Stomach (tissue), 9 donors: Measurements from ENCODE around the gene C3orf38. TPM values are rescaled to one million over a fixed set of nuclear protein-coding genes. Genes with fewer than 3 reads are reported as not detected.

Experiments used
- DNase-seq, 2 donors: peaks; one replicate each; pipeline versions ENCODE4 v3.0.0 to v3.0.0-alpha.2; 2013 to 2019
- H3K27ac ChIP-seq, 5 donors: fragments of 200-600 bp in 4 of 5; sonication (generic) in 4 of 5; one replicate each; pipeline ENCODE4 v1.5.1; 2013 to 2019; ENCODE audit warnings: mild to moderate bottlenecking in 1 of 5, moderate library complexity in 1 of 5
- H3K27me3 ChIP-seq, 3 donors: fragments of 200-600 bp; sonication (generic); one replicate each; pipeline ENCODE4 v1.5.1; 2017 to 2019; ENCODE audit warnings: mixed run types in 1 of 3
- H3K36me3 ChIP-seq, 4 donors: fragments of 200-600 bp; sonication (generic); 1 replicate in 3 of 4; 2 replicates in 1 of 4; pipeline ENCODE4 v1.5.1; 2016 to 2019
- H3K4me1 ChIP-seq, 4 donors: fragments of 200-600 bp; sonication (generic); one replicate each; pipeline ENCODE4 v1.5.1; 2016 to 2019
- H3K4me3 ChIP-seq, 4 donors: fragments of 200-600 bp; sonication (generic) in 3 of 4; one replicate each; pipeline ENCODE4 v1.5.1; 2016 to 2019; ENCODE audit warnings: mild to moderate bottlenecking in 1 of 4
- H3K9me3 ChIP-seq, 4 donors: fragments of 200-600 bp; sonication (generic); one replicate each; pipeline ENCODE4 v1.5.1; 2016 to 2019
- CTCF ChIP-seq, 7 experiments: fragments of 450-650 bp in 4 of 7; fragments of 200-600 bp in 3 of 7; sonication (generic) in 3 of 7; IDR thresholded peaks; one replicate each; pipeline ENCODE4 v1.5.1; 2016 to 2019; ENCODE audit warnings: antibody characterized with exemption in 7 of 7, control low read depth in 2 of 7, mild to moderate bottlenecking in 1 of 7
- EP300 ChIP-seq: sonication (generic); formaldehyde crosslinking; IDR thresholded peaks from one replicate; pipeline ENCODE4 v1.6.1; 2017; ENCODE audit warnings: antibody characterized with exemption
- POLR2A ChIP-seq, 4 donors: fragments of 450-650 bp; IDR thresholded peaks; one replicate each; pipeline ENCODE4 v1.6.1; 2016; ENCODE audit warnings: antibody characterized with exemption in 4 of 4, control low read depth in 2 of 4, mild to moderate bottlenecking in 1 of 4, moderate library complexity in 1 of 4
- POLR2AphosphoS5 ChIP-seq, 3 donors: sonication (generic); formaldehyde crosslinking; IDR thresholded peaks; one replicate each; pipeline ENCODE4 v1.6.1; 2016; ENCODE audit warnings: antibody characterized with exemption in 3 of 3
- WGBS, 5 donors: extraction: QIAGEN DNeasy Blood & Tissue Kit in 3 of 5; methylation state at CpG; one replicate each; pipeline versions ENCODE4 v1.1.5 to v1.1.7; 2013 to 2018; 5-methylcytosine and 5-hydroxymethylcytosine counted together
- intact Hi-C: fragments of 100-400 bp; cut with DNase I; formaldehyde crosslinking; loops from one replicate; pipeline ENCODE4 v1.15.1; 2023; ENCODE audit warnings: low total_unique reads
- polyA plus RNA-seq, 3 donors: library from polyadenylated mRNA; stranded (reverse); fragments of 200-250 nt; gene quantifications; one replicate each; pipeline ENCODE4 v1.2.3, GENCODE V29; 2013
- total RNA-seq, 5 donors: library from RNA; depleted of rRNA; stranded (reverse); fragments of >200 nt; gene quantifications; one replicate each; pipeline versions ENCODE4 v1.1.0 to v1.2.3, GENCODE V29; 2014 to 2016
- donor health status: healthy with polysubstance abuse.
- donor health status: Bipolar disorder and iron deficiency.
- donor health status: healthy.

C3orf38 gene
- total and polyA plus RNA-seq, 8 donors: 2.0 to 45.0 (median 13.1) TPM

GRCh38 chr3:88188436-88188835 lies 38.7 kb downstream of the C3orf38 start:
- no peak for DNase-seq
- intact Hi-C loops: no loop called here
- Histone ChIP-seq H3K4me3 (no peak overlapping the region), H3K36me3 (no peaks in the 10 kb centered on the region), H3K27me3 (no peaks in the 10 kb centered on the region), H3K4me1 (no peaks in the 10 kb centered on the region), H3K9me3 (peaks cover 0 to 15% (median 4%) of the 10 kb centered on the region in 4 donors), H3K27ac (no peak overlapping the region)
- TF ChIP-seq POLR2AphosphoS5 (IDR thresholded peaks at IDR 0.05) (no peak), POLR2A (IDR thresholded peaks at IDR 0.05) (no peak), CTCF (IDR thresholded peaks at IDR 0.05) (no peak), EP300 (no peak)
- WGBS, 5 donors: 75 to 85% (median 83%) methylated on average over 6 of the region's 6 CpGs

GRCh38 chr3:88189361-88189810 lies 39.6 kb downstream of the C3orf38 start:
- TF ChIP-seq EP300 (no peak), POLR2A (IDR thresholded peaks at IDR 0.05) (no peak), CTCF (IDR thresholded peaks at IDR 0.05) (no peak), POLR2AphosphoS5 (IDR thresholded peaks at IDR 0.05) (no peak)
- Histone ChIP-seq H3K27me3 (no peaks in the 10 kb centered on the region), H3K9me3 (peaks cover 0 to 9% (median 4%) of the 10 kb centered on the region in 4 donors), H3K27ac (no peak overlapping the region), H3K4me1 (no peaks in the 10 kb centered on the region), H3K36me3 (no peaks in the 10 kb centered on the region), H3K4me3 (no peak overlapping the region)
- intact Hi-C loops: no loop called here
- WGBS, 5 donors: 85 to 94% (median 90%) methylated on average over 11 of the region's 11 CpGs
- DNase-seq: no peak

GRCh38 chr3:88191872-88192409 lies 42.2 kb downstream of the C3orf38 start:
- no peaks in the 10 kb centered on the region for H3K36me3 ChIP-seq
- intact Hi-C loops: no loop called here
- 67 to 80% (median 73%) methylated on average over 4 of the region's 4 CpGs for WGBS, 5 donors
- H3K27me3 ChIP-seq: no peaks in the 10 kb centered on the region
- no peak for DNase-seq
- no peak overlapping the region for H3K4me3 ChIP-seq
- no peaks in the 10 kb centered on the region for H3K9me3 ChIP-seq
- no peak overlapping the region for H3K27ac ChIP-seq
- no peaks in the 10 kb centered on the region for H3K4me1 ChIP-seq
- TF ChIP-seq POLR2AphosphoS5 (IDR thresholded peaks at IDR 0.05) (no peak), CTCF (IDR thresholded peaks at IDR 0.05) (no peak), POLR2A (IDR thresholded peaks at IDR 0.05) (no peak), EP300 (no peak)

- H3K27ac ChIP-seq: no peak overlapping the region
- no peak for DNase-seq
- intact Hi-C loops: no loop called here
- WGBS, 5 donors: 54 to 76% (median 63%) methylated on average over 3 of the region's 3 CpGs
- H3K27me3 ChIP-seq: no peaks in the 10 kb centered on the region
- no peaks in the 10 kb centered on the region for H3K4me1 ChIP-seq
- no peaks in the 10 kb centered on the region for H3K36me3 ChIP-seq
- H3K9me3 ChIP-seq: no peaks in the 10 kb centered on the region
- H3K4me3 ChIP-seq: no peak overlapping the region
- TF ChIP-seq POLR2A (IDR thresholded peaks at IDR 0.05) (no peak), EP300 (no peak), CTCF (IDR thresholded peaks at IDR 0.05) (no peak), POLR2AphosphoS5 (IDR thresholded peaks at IDR 0.05) (no peak)
Observed at GRCh38 chr3:88192631-88193030, 42.9 kb downstream of the C3orf38 start.
